HAP-1 (cell line): ENCODE data around the gene NUDT14.

Source experiments
- DNase-seq, 2 experiments: peaks; one replicate each; pipeline ENCODE4 v3.0.0-alpha.2; 2016 to 2020; ENCODE audit warnings: low spot score in 2 of 2
- H3K27me3 ChIP-seq: fragments of 250-450 bp; sonication (Bioruptor Pico); 2 replicates; pipeline ENCODE4 v1.5.1; 2020; ENCODE audit warnings: low read depth, mild to moderate bottlenecking, moderate library complexity
- H3K36me3 ChIP-seq: fragments of 250-450 bp; sonication (Bioruptor Pico); replicated peaks from 2 replicates; pipeline ENCODE4 v1.5.1; 2020; ENCODE audit warnings: mild to moderate bottlenecking
- H3K4me1 ChIP-seq: fragments of 250-450 bp; sonication (Bioruptor Pico); 2 replicates; pipeline ENCODE4 v1.5.1; 2020; ENCODE audit warnings: mild to moderate bottlenecking
- H3K4me3 ChIP-seq: fragments of 250-450 bp; sonication (Bioruptor Pico); 2 replicates; pipeline ENCODE4 v1.5.1; 2020; ENCODE audit warnings: mild to moderate bottlenecking, moderate library complexity
- H3K9me3 ChIP-seq: fragments of 250-450 bp; sonication (Bioruptor Pico); 2 replicates; pipeline ENCODE4 v1.5.1; 2020; ENCODE audit warnings: mild to moderate bottlenecking, moderate library complexity
- in situ Hi-C: fragments of 300-500 bp; cut with MboI; formaldehyde crosslinking; loops from 3 replicates; pipeline ENCODE4 v1.14.3; 2020; ENCODE audit warnings: low sequenced_read_pairs, inconsistent platforms, mixed read lengths

The NUDT14 gene

DNA sequence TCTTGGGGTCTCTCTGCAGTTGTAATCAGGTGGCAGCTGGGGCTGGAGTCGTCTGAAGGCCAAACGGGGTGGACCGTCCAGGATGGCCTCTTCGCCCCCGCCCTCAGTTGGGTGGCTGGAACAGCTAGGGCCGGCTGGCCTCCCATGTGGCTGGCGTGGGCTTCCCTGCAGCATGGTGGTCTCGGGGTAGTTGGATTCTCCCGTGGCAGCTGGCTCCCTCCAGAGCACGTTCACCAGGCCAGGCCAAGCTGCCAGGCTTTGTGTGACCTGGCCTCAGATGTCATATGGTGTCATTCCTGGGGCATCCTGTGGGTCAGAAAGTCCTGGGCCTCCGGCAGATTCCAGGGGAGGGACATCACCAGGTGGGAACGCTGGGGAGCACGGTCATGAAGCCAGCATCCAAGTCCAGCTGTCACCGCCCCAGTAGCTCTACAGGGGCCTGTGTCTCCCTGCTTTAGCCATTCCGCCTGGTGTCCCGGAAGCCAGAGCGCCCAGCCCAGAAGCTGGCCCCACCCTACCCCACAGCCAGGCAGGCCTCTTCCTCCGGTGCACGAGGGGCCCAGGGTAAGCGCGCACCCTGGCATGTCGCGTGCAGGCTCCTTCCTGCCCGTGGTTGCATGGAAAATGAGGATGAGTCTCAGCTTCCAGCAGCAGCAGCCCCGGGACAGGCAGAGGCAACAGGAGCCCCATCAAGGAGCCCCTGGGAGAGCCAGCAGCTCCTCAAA lies 1.3 kb upstream of the NUDT14 start:
- H3K9me3 ChIP-seq = no peaks in the 10 kb centered on the region
- no peak for DNase-seq
- H3K27me3 ChIP-seq = no peaks in the 10 kb centered on the region
- in situ Hi-C loops = no loop called here
- H3K4me3 ChIP-seq = no peak overlapping the region
- no peaks in the 10 kb centered on the region for H3K36me3 ChIP-seq
- peaks cover 5% of the 10 kb centered on the region; the same call in 1 of the 2 replicates for H3K4me1 ChIP-seq

DNA sequence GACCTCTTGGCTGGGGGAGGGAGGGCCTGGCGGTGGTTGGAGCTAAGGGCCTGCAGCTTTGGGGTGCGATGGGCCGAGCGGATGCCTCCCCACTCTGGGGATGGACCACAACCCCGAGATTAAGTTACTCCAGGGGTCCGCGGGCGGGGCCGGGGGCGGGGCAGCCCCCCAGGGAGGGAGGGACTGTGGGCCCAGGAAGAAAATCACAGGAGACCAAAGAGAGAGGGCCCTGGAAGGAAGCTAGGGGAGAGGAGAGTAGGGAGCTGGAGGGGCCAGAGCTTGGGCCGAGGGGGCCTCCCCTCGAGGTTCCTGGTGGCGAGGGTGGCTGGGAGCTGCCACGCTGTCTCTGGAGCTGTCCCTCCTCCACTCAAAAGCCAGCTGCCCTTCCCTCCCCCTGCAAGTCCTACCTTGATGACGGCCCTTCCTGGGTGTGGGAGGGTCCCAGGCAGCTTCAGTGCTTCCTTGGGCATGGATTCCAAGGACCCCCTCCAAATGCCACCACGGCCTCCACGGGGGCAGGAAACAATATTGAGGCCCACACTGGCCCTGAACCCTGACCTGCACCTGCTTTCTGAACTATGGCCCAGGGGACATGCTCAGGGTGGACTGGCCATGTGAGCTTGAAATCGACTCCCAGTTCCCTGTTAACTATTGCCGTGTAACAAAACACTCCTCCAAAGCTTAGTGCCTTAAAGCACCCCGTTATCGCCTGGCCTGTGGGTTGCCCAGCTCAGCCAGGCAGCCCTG lies 610 bp upstream of the NUDT14 start:
- in situ Hi-C loops = no loop called here
- peaks cover 5% of the 10 kb centered on the region; the same call in 1 of the 2 replicates for H3K4me1 ChIP-seq
- no peaks in the 10 kb centered on the region for H3K9me3 ChIP-seq
- no peak for DNase-seq
- no peaks in the 10 kb centered on the region for H3K36me3 ChIP-seq
- H3K4me3 ChIP-seq = peak overlapping the region; percentile 11
- no peaks in the 10 kb centered on the region for H3K27me3 ChIP-seq

DNA sequence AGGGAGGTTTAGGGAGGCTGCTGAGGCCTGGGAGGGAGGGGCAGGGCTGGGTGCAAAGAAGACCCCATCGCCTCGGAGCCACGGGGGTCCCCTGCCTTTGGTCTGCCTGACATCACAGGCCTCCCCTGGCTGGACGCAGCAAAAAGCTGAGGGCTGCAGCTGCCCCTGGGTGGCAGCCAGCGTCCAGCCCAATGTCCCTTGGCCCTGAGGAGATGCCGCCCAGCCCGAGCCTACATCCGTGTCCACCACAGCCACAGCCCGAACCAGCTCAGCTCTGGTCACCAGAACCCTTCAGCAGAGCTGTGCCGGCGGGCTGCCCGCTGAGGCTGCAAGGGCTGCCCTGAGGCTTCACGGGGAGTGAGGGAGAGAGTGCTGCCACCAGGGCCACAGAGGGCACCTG lies 1.9 kb downstream of the NUDT14 start:
- no peak for DNase-seq
- no peaks in the 10 kb centered on the region for H3K36me3 ChIP-seq
- H3K4me3 ChIP-seq = no peak overlapping the region
- no peaks in the 10 kb centered on the region for H3K27me3 ChIP-seq
- in situ Hi-C loops = no loop called here
- peaks cover 5% of the 10 kb centered on the region; the same call in 1 of the 2 replicates for H3K4me1 ChIP-seq
- no peaks in the 10 kb centered on the region for H3K9me3 ChIP-seq

DNA sequence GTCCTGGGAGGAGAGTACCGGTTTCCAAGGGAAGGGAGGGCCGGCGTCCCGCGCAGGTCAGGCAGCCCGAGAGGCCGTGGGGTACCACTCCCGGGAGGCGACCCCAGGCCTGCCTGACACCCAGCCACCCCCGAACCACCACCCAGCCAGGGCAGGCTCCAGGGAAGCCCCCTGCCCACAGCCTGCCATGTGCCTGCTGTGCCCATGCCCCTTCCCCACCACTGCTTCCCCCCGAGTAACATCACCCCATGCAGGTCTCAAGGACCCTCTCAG lies 2.3 kb downstream of the NUDT14 start:
- Histone ChIP-seq H3K4me3 (no peak overlapping the region), H3K27me3 (no peaks in the 10 kb centered on the region), H3K36me3 (no peaks in the 10 kb centered on the region), H3K4me1 (peaks cover 5% of the 10 kb centered on the region; the same call in 1 of the 2 replicates), H3K9me3 (no peaks in the 10 kb centered on the region)
- DNase-seq = no peak
- in situ Hi-C loops = no loop called here

DNA sequence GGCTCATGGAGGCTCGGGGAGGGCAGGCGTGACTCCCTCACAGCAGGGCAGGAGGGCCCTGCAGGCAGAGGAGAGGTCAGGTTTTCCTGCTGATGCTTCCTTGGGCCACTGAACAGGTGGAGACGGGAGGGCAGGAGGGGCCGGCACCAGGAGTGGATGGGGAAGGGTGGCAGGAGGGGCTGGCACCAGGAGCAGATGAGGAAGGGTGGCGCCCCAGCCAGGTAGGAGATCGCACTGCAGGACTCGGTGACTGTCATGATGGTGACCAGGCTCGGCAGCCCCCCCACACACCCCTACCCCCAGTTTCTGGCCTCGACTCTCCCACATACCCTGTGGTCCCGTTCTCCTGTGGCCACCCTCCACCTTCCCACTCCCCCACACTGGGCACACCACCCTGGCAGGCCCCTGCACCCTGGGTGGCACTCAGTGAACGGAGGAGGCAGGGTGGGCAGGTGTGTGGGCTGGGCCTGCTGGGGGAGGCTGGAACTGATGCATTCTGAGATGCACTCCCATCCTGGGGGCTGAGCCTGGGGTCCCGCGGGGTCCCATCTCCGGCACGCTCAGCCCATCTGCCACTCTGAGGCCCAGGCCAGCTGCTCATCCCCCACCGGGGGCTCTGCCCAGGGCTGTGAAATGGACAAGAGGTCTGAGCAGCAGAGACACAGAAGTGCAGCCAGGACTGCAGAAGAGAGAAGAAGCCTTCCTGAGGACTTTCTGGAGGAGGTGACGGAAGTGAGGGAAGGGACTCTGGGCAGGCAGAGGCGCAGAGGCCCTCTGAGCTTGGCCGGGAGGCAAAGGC lies 2.8 kb downstream of the NUDT14 start:
- no peaks in the 10 kb centered on the region for H3K9me3 ChIP-seq
- H3K4me1 ChIP-seq = peaks cover 5% of the 10 kb centered on the region; the same call in 1 of the 2 replicates
- no peaks in the 10 kb centered on the region for H3K27me3 ChIP-seq
- no peaks in the 10 kb centered on the region for H3K36me3 ChIP-seq
- DNase-seq = no peak
- H3K4me3 ChIP-seq = no peak overlapping the region
- in situ Hi-C loops = no loop called here

DNA sequence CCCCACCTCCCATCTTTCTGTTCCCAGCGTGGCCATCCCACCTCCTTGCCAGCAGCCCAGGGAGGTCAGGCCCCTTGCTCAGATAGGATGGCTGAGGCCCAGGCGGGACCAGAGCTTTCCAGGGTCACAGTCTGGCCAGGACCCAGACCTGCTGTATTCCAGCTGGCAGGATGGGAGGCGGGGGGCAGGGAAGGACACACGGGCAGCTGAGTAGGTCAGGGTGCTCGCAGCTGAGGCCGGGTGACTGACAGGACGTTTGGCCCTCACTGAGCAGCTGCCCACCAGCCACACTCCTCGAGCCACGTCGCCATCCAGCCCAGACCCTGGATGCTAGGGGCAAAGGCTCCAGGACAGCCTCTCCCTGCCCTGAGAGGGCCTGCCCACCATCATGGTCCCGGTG lies 4.0 kb downstream of the NUDT14 start:
- Histone ChIP-seq H3K4me3 (no peak overlapping the region), H3K27me3 (no peaks in the 10 kb centered on the region), H3K36me3 (no peaks in the 10 kb centered on the region), H3K4me1 (peaks cover 5% of the 10 kb centered on the region; the same call in 1 of the 2 replicates), H3K9me3 (no peaks in the 10 kb centered on the region)
- no peak for DNase-seq
- in situ Hi-C loops = no loop called here

DNA sequence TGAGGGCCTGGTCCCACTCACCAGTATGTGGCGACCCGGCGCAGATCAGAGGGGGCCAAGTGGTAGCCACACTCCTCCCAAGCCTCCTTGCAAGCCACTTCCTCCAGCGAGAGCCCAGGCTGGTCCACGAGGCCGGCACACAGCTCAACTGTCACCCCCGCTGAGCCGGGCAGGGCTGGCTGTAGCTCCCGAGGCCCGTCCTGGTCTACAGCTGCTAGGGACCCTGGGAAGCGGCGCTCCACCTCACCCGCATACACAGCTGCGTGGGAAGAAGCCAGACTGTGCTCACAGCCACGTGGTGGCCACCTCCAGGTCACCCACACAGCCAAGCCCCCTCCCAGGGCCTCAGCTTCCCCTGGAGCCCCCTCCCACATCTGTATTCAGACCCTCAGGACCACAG lies 4.6 kb downstream of the NUDT14 start:
- no peak overlapping the region for H3K4me3 ChIP-seq
- no peak for DNase-seq
- H3K27me3 ChIP-seq = no peaks in the 10 kb centered on the region
- peaks cover 5% of the 10 kb centered on the region; the same call in 1 of the 2 replicates for H3K4me1 ChIP-seq
- H3K36me3 ChIP-seq = no peaks in the 10 kb centered on the region
- no peaks in the 10 kb centered on the region for H3K9me3 ChIP-seq
- in situ Hi-C loops = no loop called here

DNA sequence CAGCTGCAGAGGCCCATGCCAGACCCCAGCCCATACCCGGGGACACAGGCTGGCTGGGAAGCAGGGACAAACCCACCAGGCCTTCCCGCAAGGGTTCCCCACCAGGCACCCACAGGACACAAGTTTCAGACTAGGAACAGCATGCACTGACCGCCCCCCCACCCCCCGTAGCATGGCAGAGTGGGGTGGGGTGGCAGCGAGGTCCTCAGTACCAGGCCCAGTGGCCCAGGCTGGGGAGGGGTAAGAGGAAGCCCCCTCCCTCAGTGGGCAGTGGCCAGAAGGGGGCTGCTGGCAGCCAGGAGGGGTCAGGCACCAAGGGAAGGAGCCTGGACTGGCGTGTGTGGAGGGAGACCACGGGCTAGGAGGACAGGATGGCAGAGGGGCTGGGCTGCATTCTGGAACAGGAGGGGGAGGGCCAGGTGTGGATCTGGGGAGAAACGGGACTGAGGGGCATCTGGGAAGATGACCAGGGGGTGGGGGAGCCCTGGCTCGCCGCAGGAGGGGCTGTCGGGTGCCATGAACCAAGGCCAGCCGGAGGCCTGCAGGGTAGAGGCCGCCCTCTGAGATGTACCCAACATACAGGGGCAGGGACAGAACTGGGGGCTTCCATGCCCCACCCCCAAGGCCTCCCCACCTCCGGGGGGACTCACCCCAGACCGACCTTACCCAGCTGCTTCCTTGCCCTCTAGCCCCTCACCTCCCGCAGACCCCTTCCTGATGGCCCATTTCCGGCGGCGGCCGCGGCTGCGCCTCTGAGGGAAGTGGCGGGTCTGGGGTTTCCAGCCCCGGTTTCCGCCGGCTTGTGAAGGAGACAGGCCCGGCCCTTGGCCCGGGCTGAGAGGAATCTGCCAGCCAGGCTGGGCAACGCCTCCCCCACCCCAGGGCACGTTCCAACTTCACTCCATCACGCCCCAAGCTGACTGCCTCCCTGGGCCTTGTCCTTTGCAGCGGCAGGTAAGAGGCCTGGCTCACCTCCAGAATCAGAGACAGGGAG lies 6.9 kb downstream of the NUDT14 start:
- H3K4me3 ChIP-seq = no peak overlapping the region
- in situ Hi-C loops = no loop called here
- no peaks in the 10 kb centered on the region for H3K36me3 ChIP-seq
- H3K27me3 ChIP-seq = no peaks in the 10 kb centered on the region
- no peaks in the 10 kb centered on the region; the same call in 1 of the 2 replicates for H3K4me1 ChIP-seq
- no peak for DNase-seq
- no peaks in the 10 kb centered on the region for H3K9me3 ChIP-seq

DNA sequence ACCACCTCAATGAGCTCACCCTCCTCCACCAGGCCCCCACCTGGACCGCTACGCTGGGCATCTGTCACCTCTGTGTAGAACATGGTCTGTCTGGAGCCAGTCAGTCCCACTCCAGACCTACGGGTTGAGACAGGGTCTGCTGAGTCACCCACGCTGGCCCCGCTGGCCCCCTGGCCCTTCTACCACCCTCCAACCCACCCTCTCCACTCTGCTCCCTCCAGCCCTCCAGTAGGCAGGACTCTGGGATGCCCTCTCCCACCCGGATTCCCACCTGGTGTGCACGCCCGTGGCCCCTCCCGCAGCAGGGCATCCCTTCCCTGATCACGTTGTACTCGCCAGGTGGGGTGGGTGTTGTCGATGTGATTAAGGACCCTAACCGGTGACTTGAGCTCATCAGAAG lies 8.0 kb downstream of the NUDT14 start:
- in situ Hi-C loops = no loop called here
- no peak for DNase-seq
- Histone ChIP-seq H3K36me3 (no peaks in the 10 kb centered on the region), H3K4me1 (no peaks in the 10 kb centered on the region; the same call in 1 of the 2 replicates), H3K27me3 (no peaks in the 10 kb centered on the region), H3K4me3 (no peak overlapping the region), H3K9me3 (no peaks in the 10 kb centered on the region)

DNA sequence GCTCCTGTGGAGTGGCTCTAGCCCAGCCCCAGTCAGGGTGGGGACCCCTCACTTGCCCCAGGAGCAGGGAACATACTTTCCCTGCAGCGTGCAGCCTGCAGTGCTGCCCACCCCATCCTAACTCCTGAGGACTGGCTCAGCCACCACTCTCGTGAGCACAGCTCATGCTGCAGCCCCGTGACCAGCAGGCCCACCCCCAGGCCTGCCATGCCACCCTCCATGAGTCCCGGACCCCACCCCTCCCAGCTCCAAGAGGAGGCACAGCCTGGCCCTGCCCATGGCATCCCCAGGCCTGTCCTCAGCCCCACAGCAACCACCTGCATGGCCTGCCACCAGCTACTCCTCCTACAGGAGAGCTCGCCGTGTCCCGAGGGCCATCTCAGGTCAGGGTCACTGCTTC lies 8.6 kb downstream of the NUDT14 start:
- Histone ChIP-seq H3K36me3 (no peaks in the 10 kb centered on the region), H3K4me1 (no peaks in the 10 kb centered on the region; the same call in 1 of the 2 replicates), H3K27me3 (no peaks in the 10 kb centered on the region), H3K4me3 (no peak overlapping the region), H3K9me3 (no peaks in the 10 kb centered on the region)
- in situ Hi-C loops = no loop called here
- DNase-seq = no peak

DNA sequence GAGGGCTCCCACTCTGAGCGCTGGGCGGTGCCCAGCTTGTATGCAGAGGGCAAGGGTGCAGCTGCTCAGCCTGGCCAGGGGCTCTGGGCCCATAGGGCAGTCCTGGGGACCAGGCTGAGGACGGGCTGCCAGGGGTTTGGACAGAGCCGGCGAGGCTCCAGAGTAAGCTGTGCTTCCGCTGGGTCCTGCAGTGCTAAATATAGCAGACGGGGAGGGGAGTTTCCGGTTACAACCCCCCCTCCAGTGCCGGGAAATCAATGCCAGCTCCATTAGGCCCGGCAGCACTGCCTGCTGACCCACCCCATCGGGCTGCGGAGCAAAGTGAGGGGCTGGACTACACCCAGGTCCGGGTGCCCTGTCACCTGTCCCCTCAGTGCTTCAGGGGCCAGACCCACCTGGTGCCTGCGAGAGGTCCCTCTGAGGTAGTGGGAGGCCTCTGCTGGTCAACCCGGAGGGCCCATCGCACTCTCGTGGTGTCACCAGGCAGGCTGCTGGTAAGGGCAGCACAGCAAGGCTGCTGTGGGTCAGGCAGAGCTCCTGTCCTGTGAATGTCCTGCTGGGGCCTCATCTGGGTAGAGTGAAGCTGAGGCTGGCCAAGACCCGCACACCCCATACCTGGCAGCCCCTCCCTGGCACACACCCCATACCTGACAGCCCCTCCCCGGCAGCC lies 10.0 kb downstream of the NUDT14 start:
- Histone ChIP-seq H3K27me3 (no peaks in the 10 kb centered on the region), H3K9me3 (no peaks in the 10 kb centered on the region), H3K4me1 (peaks cover 6% of the 10 kb centered on the region), H3K36me3 (peaks cover 10% of the 10 kb centered on the region), H3K4me3 (no peak overlapping the region)
- in situ Hi-C loops = no loop called here
- DNase-seq = no peak

DNA sequence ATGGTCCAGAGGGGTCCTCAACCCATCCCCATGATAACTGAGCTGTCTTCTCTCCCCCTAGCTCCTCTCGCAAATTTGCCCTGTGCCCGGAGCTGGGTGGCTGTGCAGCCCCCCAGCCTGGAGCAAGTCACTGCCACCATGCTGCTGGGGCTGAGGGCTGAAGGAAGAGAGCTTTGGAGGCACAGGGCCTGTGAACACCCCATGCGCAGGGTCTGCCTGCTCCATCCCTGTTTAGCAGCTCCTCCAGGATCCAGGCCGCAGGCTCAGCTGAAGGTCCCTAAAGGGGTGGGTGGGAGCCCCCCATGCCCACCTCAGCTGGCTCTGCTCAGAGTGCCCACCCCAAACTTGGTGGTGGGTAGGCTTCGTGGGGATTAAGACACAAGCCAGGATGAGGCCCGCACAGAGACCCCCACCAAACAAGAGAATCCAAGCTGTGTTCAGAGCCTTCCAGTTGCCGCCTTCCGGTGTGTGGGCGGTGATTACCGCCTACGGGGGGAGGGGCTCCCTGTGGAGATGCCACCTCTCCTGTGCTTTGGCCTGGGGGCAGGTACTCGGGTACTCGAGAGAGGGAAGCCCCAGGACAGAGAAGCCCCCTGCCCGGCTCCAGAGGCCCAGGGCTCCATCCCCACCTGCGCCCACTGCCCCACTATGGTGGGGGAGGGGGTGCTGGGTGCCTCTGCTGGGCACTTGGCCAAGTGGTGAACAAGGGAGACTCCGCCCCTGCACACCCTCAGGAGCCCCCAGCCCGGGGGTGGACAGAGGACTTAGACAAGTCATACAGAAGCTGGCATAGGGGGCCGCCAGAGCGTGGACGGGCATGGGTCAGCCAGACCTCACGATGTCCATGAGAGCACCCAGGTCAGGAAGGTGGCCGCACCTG lies 11.1 kb downstream of the NUDT14 start:
- Histone ChIP-seq H3K4me1 (peaks cover 6% of the 10 kb centered on the region), H3K4me3 (no peak overlapping the region), H3K9me3 (no peaks in the 10 kb centered on the region), H3K27me3 (no peaks in the 10 kb centered on the region), H3K36me3 (peaks cover 15% of the 10 kb centered on the region)
- peak in 1 of 2 experiments; percentile 39 for DNase-seq
- in situ Hi-C loops = no loop called here
